ENCODE results near the gene TENM4. TPM values are rescaled to one million over a fixed set of nuclear protein-coding genes. Genes with fewer than 3 reads are reported as not detected.

The TENM4 gene
- polyA plus RNA-seq, 1 donor from 2014 or later: 16.8 TPM

GRCh38 chr11:78870655-78871054 is 570.2 kb downstream of the TENM4 start:
- H3F3A ChIP-seq (ENCODE audit: insufficient read depth, low read length, poor library complexity, severe bottlenecking): no peaks in the 10 kb centered on the region
- H3K27ac ChIP-seq (ENCODE audit: low read length): no peak overlapping the region
- H3K36me3 ChIP-seq (ENCODE audit: insufficient read depth, low read length): peaks cover 3% of the 10 kb centered on the region
- H3K9ac ChIP-seq (ENCODE audit: low read length): no peak overlapping the region
- H3K4me3 ChIP-seq (ENCODE audit: low read length): no peak overlapping the region
- TF ChIP-seq MXI1 (conservative IDR thresholded peaks at IDR 0.05; ENCODE audit: poor library complexity, severe bottlenecking) (no peak), POLR2AphosphoS5 (IDR thresholded peaks at IDR 0.05) (no peak), RAD21 (conservative IDR thresholded peaks at IDR 0.05) (no peak), EP300 (conservative IDR thresholded peaks at IDR 0.05; ENCODE audit: poor library complexity, severe bottlenecking) (no peak), REST (IDR thresholded peaks at IDR 0.05; ENCODE audit: borderline replicate concordance) (no peak), SMC3 (conservative IDR thresholded peaks at IDR 0.05; ENCODE audit: poor library complexity) (no peak), EZH2 (IDR thresholded peaks at IDR 0.05; ENCODE audit: borderline replicate concordance, insufficient read depth, low read length, poor library complexity, severe bottlenecking) (no peak), TAF1 (IDR thresholded peaks at IDR 0.05; ENCODE audit: low read depth) (no peak)
- TF ChIP-seq, protein P1, sequence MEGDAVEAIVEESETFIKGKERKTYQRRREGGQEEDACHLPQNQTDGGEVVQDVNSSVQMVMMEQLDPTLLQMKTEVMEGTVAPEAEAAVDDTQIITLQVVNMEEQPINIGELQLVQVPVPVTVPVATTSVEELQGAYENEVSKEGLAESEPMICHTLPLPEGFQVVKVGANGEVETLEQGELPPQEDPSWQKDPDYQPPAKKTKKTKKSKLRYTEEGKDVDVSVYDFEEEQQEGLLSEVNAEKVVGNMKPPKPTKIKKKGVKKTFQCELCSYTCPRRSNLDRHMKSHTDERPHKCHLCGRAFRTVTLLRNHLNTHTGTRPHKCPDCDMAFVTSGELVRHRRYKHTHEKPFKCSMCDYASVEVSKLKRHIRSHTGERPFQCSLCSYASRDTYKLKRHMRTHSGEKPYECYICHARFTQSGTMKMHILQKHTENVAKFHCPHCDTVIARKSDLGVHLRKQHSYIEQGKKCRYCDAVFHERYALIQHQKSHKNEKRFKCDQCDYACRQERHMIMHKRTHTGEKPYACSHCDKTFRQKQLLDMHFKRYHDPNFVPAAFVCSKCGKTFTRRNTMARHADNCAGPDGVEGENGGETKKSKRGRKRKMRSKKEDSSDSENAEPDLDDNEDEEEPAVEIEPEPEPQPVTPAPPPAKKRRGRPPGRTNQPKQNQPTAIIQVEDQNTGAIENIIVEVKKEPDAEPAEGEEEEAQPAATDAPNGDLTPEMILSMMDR (IDR thresholded peaks at IDR 0.05; ENCODE audit: poor library complexity, severe bottlenecking): no peak
- no peaks in the 10 kb centered on the region for H3K9me3 ChIP-seq (ENCODE audit: low read length)
- no peaks in the 10 kb centered on the region for H3K9me2 ChIP-seq (ENCODE audit: insufficient read depth, low read length)
- H3K79me2 ChIP-seq (replicated peaks; ENCODE audit: insufficient read depth, low read length): no peaks in the 10 kb centered on the region
- no peaks in the 10 kb centered on the region for H4K20me1 ChIP-seq (ENCODE audit: insufficient read depth)
- no peak overlapping the region for H3K4me2 ChIP-seq (ENCODE audit: low read length)
- no peak overlapping the region for H2AFZ ChIP-seq (ENCODE audit: low read depth, low read length)
- no peaks in the 10 kb centered on the region for H3K27me3 ChIP-seq (ENCODE audit: insufficient read depth, low read depth, low read length)

DNA sequence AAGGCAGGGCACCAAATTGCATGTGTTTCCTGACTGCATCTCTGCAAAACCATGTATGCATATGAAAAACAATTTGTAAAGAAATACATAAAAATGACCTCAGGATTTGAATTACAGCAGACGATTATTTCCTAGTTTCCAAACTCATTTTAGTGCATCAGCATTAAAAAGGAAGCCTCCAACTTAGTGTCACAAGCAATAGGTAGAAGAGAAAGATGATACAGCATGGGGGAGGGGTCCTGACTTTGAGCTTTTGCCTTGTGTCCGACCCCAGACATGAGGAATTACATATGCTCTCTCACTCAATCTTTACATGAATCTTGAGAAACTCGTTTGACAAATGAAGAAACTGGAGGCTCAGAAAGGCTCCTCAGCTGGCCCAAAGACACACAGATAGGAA is 571.5 kb downstream of the TENM4 start:
- H3K27me3 ChIP-seq (ENCODE audit: insufficient read depth, low read depth, low read length): no peaks in the 10 kb centered on the region
- no peak overlapping the region for H3K4me2 ChIP-seq (ENCODE audit: low read length)
- no peak overlapping the region for H3K27ac ChIP-seq (ENCODE audit: low read length)
- no peaks in the 10 kb centered on the region for H3K36me3 ChIP-seq (ENCODE audit: insufficient read depth, low read length)
- no peaks in the 10 kb centered on the region for H4K20me1 ChIP-seq (ENCODE audit: insufficient read depth)
- H2AFZ ChIP-seq (ENCODE audit: low read depth, low read length): no peak overlapping the region
- no peak overlapping the region for H3K9ac ChIP-seq (ENCODE audit: low read length)
- no peaks in the 10 kb centered on the region for H3K9me2 ChIP-seq (ENCODE audit: insufficient read depth, low read length)
- no peak overlapping the region for H3K4me3 ChIP-seq (ENCODE audit: low read length)
- TF ChIP-seq RAD21 (conservative IDR thresholded peaks at IDR 0.05) (no peak), REST (IDR thresholded peaks at IDR 0.05; ENCODE audit: borderline replicate concordance) (no peak), EZH2 (IDR thresholded peaks at IDR 0.05; ENCODE audit: borderline replicate concordance, insufficient read depth, low read length, poor library complexity, severe bottlenecking) (no peak), POLR2AphosphoS5 (IDR thresholded peaks at IDR 0.05) (no peak), SMC3 (conservative IDR thresholded peaks at IDR 0.05; ENCODE audit: poor library complexity) (no peak), MXI1 (conservative IDR thresholded peaks at IDR 0.05; ENCODE audit: poor library complexity, severe bottlenecking) (no peak), TAF1 (IDR thresholded peaks at IDR 0.05; ENCODE audit: low read depth) (no peak), EP300 (conservative IDR thresholded peaks at IDR 0.05; ENCODE audit: poor library complexity, severe bottlenecking) (no peak)
- TF ChIP-seq, protein P1 (IDR thresholded peaks at IDR 0.05; ENCODE audit: poor library complexity, severe bottlenecking): no peak
- H3K9me3 ChIP-seq (ENCODE audit: low read length): no peaks in the 10 kb centered on the region
- no peaks in the 10 kb centered on the region for H3F3A ChIP-seq (ENCODE audit: insufficient read depth, low read length, poor library complexity, severe bottlenecking)
- H3K79me2 ChIP-seq (replicated peaks; ENCODE audit: insufficient read depth, low read length): no peaks in the 10 kb centered on the region
